CD8-positive, alpha-beta memory T cell (primary cell): ENCODE data around the gene SCP2. TPM values are rescaled to one million over a fixed set of nuclear protein-coding genes. Genes with fewer than 3 reads are reported as not detected.
A peak's percentile ranks its signal among the peaks of the same experiment; 100 is the strongest.

ENCODE experiments used
- CTCF ChIA-PET: fragments of 350-600 bp; sonication (Branson Sonifier 250); formaldehyde crosslinking; loops from one replicate; lab custom pipeline; 2021; ENCODE audit warnings: antibody characterized with exemption; lab: Charles Lee
- POLR2A ChIA-PET: fragments of 350-600 bp; sonication (Branson Sonifier 250); formaldehyde crosslinking; loops from one replicate; lab custom pipeline; 2021; ENCODE audit warnings: antibody characterized with exemption; lab: Charles Lee
- DNase-seq, 5 donors: peaks; one replicate each; pipeline versions ENCODE4 v3.0.0 to v3.0.0-alpha.2; 2020 to 2022; ENCODE audit warnings: mixed read lengths in 1 of 5
- H3K27ac ChIP-seq: one replicate; pipeline ENCODE4 v1.7.0; 2013; ENCODE audit warnings: low read depth, mild to moderate bottlenecking, low read length, moderate library complexity
- H3K27me3 ChIP-seq: 2 replicates; pipeline ENCODE4 v1.7.0; 2013; ENCODE audit warnings: low read length, mild to moderate bottlenecking; ENCODE audit not compliant: insufficient read depth, poor library complexity, severe bottlenecking
- H3K36me3 ChIP-seq: 2 replicates; pipeline ENCODE4 v1.7.0; 2013; ENCODE audit warnings: mild to moderate bottlenecking, low read length, moderate library complexity; ENCODE audit not compliant: insufficient read depth
- H3K4me1 ChIP-seq: 2 replicates; pipeline ENCODE4 v1.7.0; 2013; ENCODE audit warnings: mild to moderate bottlenecking, low read length, moderate library complexity; ENCODE audit not compliant: insufficient read depth
- H3K4me3 ChIP-seq: 2 replicates; pipeline ENCODE4 v1.7.0; 2013; ENCODE audit warnings: mild to moderate bottlenecking, low read length
- H3K9me3 ChIP-seq: 2 replicates; pipeline ENCODE4 v1.7.0; 2013; ENCODE audit warnings: mild to moderate bottlenecking, low read length
- H3K27ac Mint-ChIP-seq, 8 donors: one replicate each; pipeline ENCODE4 v1.8.0; 2020 to 2021; ENCODE audit warnings: mixed read lengths in 8 of 8, mild to moderate bottlenecking in 6 of 8, inconsistent platforms in 3 of 8, moderate library complexity in 3 of 8
- H3K27me3 Mint-ChIP-seq, 2 donors: one replicate each; pipeline ENCODE4 v1.8.0; 2020 to 2021; ENCODE audit warnings: mixed read lengths in 2 of 2, mild to moderate bottlenecking in 1 of 2, moderate library complexity in 1 of 2
- H3K36me3 Mint-ChIP-seq, 3 donors: one replicate each; pipeline ENCODE4 v1.8.0; 2020 to 2021; ENCODE audit warnings: mixed read lengths in 3 of 3, inconsistent platforms in 1 of 3, mild to moderate bottlenecking in 1 of 3
- H3K4me1 Mint-ChIP-seq, 3 donors: one replicate each; pipeline ENCODE4 v1.8.0; 2020 to 2021; ENCODE audit warnings: mixed read lengths in 3 of 3, inconsistent platforms in 1 of 3, mild to moderate bottlenecking in 1 of 3
- H3K4me3 Mint-ChIP-seq, 7 donors: one replicate each; pipeline ENCODE4 v1.8.0; 2020 to 2021; ENCODE audit warnings: mixed read lengths in 7 of 7, mild to moderate bottlenecking in 6 of 7, moderate library complexity in 4 of 7, inconsistent platforms in 2 of 7
- H3K9me3 Mint-ChIP-seq, 5 donors: one replicate each; pipeline ENCODE4 v1.8.0; 2020 to 2022; ENCODE audit warnings: mixed read lengths in 5 of 5, mild to moderate bottlenecking in 3 of 5, moderate library complexity in 2 of 5, inconsistent platforms in 1 of 5
- polyA plus RNA-seq: library from polyadenylated mRNA; unstranded; fragments of 300-500 nt; fragmentation: Illumina TruSeq; gene quantifications from one replicate; pipeline ENCODE4 v1.2.3, GENCODE V29; 2021
- total RNA-seq, 2 experiments: library from RNA; stranded (reverse); gene quantifications; one replicate each; pipeline ENCODE4 v1.2.3, GENCODE V29; 2021

Gene SCP2
- total and polyA plus RNA-seq, 3 experiments from 2014 or later, result 66.0 to 162 (median 69.0) TPM

GRCh38 chr1:53015508-53015860 is 88.4 kb downstream of the SCP2 start:
- Histone ChIP-seq H3K27ac (peak overlapping the region; percentile 52), H3K4me3 (peak overlapping the region; percentile 64), H3K36me3 (no peaks in the 10 kb centered on the region), H3K27me3 (no peaks in the 10 kb centered on the region), H3K4me1 (peaks cover 23% of the 10 kb centered on the region), H3K9me3 (no peaks in the 10 kb centered on the region)
- H3K4me1 Mint-ChIP-seq, result peaks cover 32 to 52% (median 47%) of the 10 kb centered on the region in 3 donors
- peaks cover 0 to 28% (median 11%) of the 10 kb centered on the region in 3 donors for H3K36me3 Mint-ChIP-seq
- H3K27me3 Mint-ChIP-seq, result no peaks in the 10 kb centered on the region
- ChIA-PET CTCF (interaction anchor here (1.5 to 2.4 kb wide), 2 partner anchors 12 to 46 kb away, joined by 3 to 7 read pairs; partner anchors contain the start of gene PODN), POLR2A (no interaction called here)
- H3K9me3 Mint-ChIP-seq, result no peaks in the 10 kb centered on the region
- DNase-seq, result no peak
- peak overlapping the region; percentile 83 to 94 (median 89) for H3K4me3 Mint-ChIP-seq
- peak overlapping the region; percentile 10 to 91 (median 84) for H3K27ac Mint-ChIP-seq

GRCh38 chr1:53016705-53017104 is 89.6 kb downstream of the SCP2 start:
- CTCF ChIA-PET, result no interaction called here
- peak overlapping the region in 4 of 7 donors; percentile 2 to 91 (median 68) for H3K4me3 Mint-ChIP-seq

GRCh38 chr1:53020588-53020987 is 93.5 kb downstream of the SCP2 start:
- DNase-seq, result no peak
- Histone ChIP-seq H3K4me3 (no peak overlapping the region), H3K36me3 (no peaks in the 10 kb centered on the region), H3K9me3 (no peaks in the 10 kb centered on the region), H3K4me1 (peaks cover 13% of the 10 kb centered on the region), H3K27me3 (no peaks in the 10 kb centered on the region), H3K27ac (no peak overlapping the region)
- H3K4me1 Mint-ChIP-seq, result peaks cover 27 to 45% (median 31%) of the 10 kb centered on the region in 3 donors
- H3K36me3 Mint-ChIP-seq, result peaks cover 0 to 25% (median 16%) of the 10 kb centered on the region in 3 donors
- H3K27me3 Mint-ChIP-seq, result no peaks in the 10 kb centered on the region
- no peak overlapping the region for H3K4me3 Mint-ChIP-seq
- ChIA-PET POLR2A (no interaction called here), CTCF (no interaction called here)
- no peaks in the 10 kb centered on the region for H3K9me3 Mint-ChIP-seq
- H3K27ac Mint-ChIP-seq, result peak overlapping the region in 1 of 8 donors; percentile 24

More at GRCh38 chr1:53016705-53017104, 89.6 kb downstream of the SCP2 start:
- Histone ChIP-seq H3K4me1 (peaks cover 23% of the 10 kb centered on the region), H3K36me3 (no peaks in the 10 kb centered on the region), H3K9me3 (no peaks in the 10 kb centered on the region), H3K27ac (no peak overlapping the region), H3K4me3 (no peak overlapping the region), H3K27me3 (no peaks in the 10 kb centered on the region)
- H3K4me1 Mint-ChIP-seq, result peaks cover 32 to 56% (median 51%) of the 10 kb centered on the region in 3 donors
- H3K27ac Mint-ChIP-seq, result no peak overlapping the region
- POLR2A ChIA-PET, result interaction anchor here (0.7 kb wide), 1 partner anchor 16 kb away, joined by 5 read pairs; no protein-coding TSS in a partner anchor
- DNase-seq, result no peak
- H3K9me3 Mint-ChIP-seq, result no peaks in the 10 kb centered on the region
- H3K36me3 Mint-ChIP-seq, result peaks cover 0 to 31% (median 11%) of the 10 kb centered on the region in 3 donors
- H3K27me3 Mint-ChIP-seq, result no peaks in the 10 kb centered on the region

- CTCF ChIA-PET, result no interaction called here
- no peaks in the 10 kb centered on the region for H3K9me3 Mint-ChIP-seq
- Histone ChIP-seq H3K4me3 (no peak overlapping the region), H3K36me3 (no peaks in the 10 kb centered on the region), H3K27me3 (no peaks in the 10 kb centered on the region), H3K4me1 (no peaks in the 10 kb centered on the region), H3K27ac (no peak overlapping the region), H3K9me3 (no peaks in the 10 kb centered on the region)
- no peak overlapping the region for H3K4me3 Mint-ChIP-seq
- no peak for DNase-seq
- POLR2A ChIA-PET, result no interaction called here
- H3K27me3 Mint-ChIP-seq, result no peaks in the 10 kb centered on the region
- H3K4me1 Mint-ChIP-seq, result peaks cover 15 to 31% (median 17%) of the 10 kb centered on the region in 3 donors
- H3K36me3 Mint-ChIP-seq, result peaks cover 0 to 23% (median 16%) of the 10 kb centered on the region in 3 donors
- H3K27ac Mint-ChIP-seq, result no peak overlapping the region
Observed at GRCh38 chr1:53022179-53022578, 95.1 kb downstream of the SCP2 start.

- no peaks in the 10 kb centered on the region for H3K36me3 ChIP-seq
- H3K4me1 ChIP-seq, result no peaks in the 10 kb centered on the region
- no peaks in the 10 kb centered on the region for H3K9me3 ChIP-seq
- Mint-ChIP-seq H3K36me3 (peaks cover 0 to 21% (median 14%) of the 10 kb centered on the region in 3 donors), H3K9me3 (no peaks in the 10 kb centered on the region), H3K27ac (no peak overlapping the region), H3K4me3 (peak overlapping the region in 1 of 7 donors; percentile 32), H3K27me3 (no peaks in the 10 kb centered on the region), H3K4me1 (peaks cover 13 to 29% (median 13%) of the 10 kb centered on the region in 3 donors)
- DNase-seq, result no peak
- H3K27ac ChIP-seq, result no peak overlapping the region
- H3K4me3 ChIP-seq, result no peak overlapping the region
- POLR2A ChIA-PET, result no interaction called here
- CTCF ChIA-PET, result no interaction called here
- no peaks in the 10 kb centered on the region for H3K27me3 ChIP-seq
Observed at GRCh38 chr1:53023546-53023945, 96.5 kb downstream of the SCP2 start.

- Histone ChIP-seq H3K36me3 (peaks cover 1% of the 10 kb centered on the region), H3K27ac (no peak overlapping the region), H3K27me3 (no peaks in the 10 kb centered on the region), H3K9me3 (no peaks in the 10 kb centered on the region), H3K4me1 (no peaks in the 10 kb centered on the region), H3K4me3 (no peak overlapping the region)
- POLR2A ChIA-PET, result no interaction called here
- CTCF ChIA-PET, result no interaction called here
- H3K27ac Mint-ChIP-seq, result no peak overlapping the region
- peaks cover 9 to 24% (median 12%) of the 10 kb centered on the region in 3 donors for H3K4me1 Mint-ChIP-seq
- H3K9me3 Mint-ChIP-seq, result no peaks in the 10 kb centered on the region
- no peak overlapping the region for H3K4me3 Mint-ChIP-seq
- DNase-seq, result no peak
- peaks cover 0 to 19% (median 11%) of the 10 kb centered on the region in 3 donors for H3K36me3 Mint-ChIP-seq
- H3K27me3 Mint-ChIP-seq, result no peaks in the 10 kb centered on the region
Observed at GRCh38 chr1:53024117-53024516, 97.0 kb downstream of the SCP2 start.

GRCh38 chr1:53025034-53025768 is 98.1 kb downstream of the SCP2 start:
- H3K36me3 Mint-ChIP-seq, result peaks cover 0 to 23% (median 10%) of the 10 kb centered on the region in 3 donors
- H3K27me3 ChIP-seq, result no peaks in the 10 kb centered on the region
- no peaks in the 10 kb centered on the region for H3K4me1 ChIP-seq
- H3K4me3 Mint-ChIP-seq, result no peak overlapping the region
- no peaks in the 10 kb centered on the region for H3K27me3 Mint-ChIP-seq
- H3K9me3 ChIP-seq, result no peaks in the 10 kb centered on the region
- no peak overlapping the region for H3K27ac ChIP-seq
- H3K9me3 Mint-ChIP-seq, result no peaks in the 10 kb centered on the region
- peaks cover 4 to 19% (median 7%) of the 10 kb centered on the region in 3 donors for H3K4me1 Mint-ChIP-seq
- CTCF ChIA-PET, result no interaction called here
- no peak for DNase-seq
- H3K27ac Mint-ChIP-seq, result no peak overlapping the region
- H3K36me3 ChIP-seq, result peaks cover 6% of the 10 kb centered on the region
- H3K4me3 ChIP-seq, result no peak overlapping the region
- POLR2A ChIA-PET, result no interaction called here

- no peak for DNase-seq
- no peaks in the 10 kb centered on the region for H3K4me1 ChIP-seq
- Mint-ChIP-seq H3K36me3 (peaks cover 0 to 23% (median 10%) of the 10 kb centered on the region in 3 donors), H3K4me1 (peaks cover 1 to 16% (median 7%) of the 10 kb centered on the region in 3 donors), H3K27me3 (no peaks in the 10 kb centered on the region), H3K27ac (no peak overlapping the region), H3K9me3 (no peaks in the 10 kb centered on the region), H3K4me3 (no peak overlapping the region)
- POLR2A ChIA-PET, result no interaction called here
- H3K9me3 ChIP-seq, result no peaks in the 10 kb centered on the region
- no peak overlapping the region for H3K27ac ChIP-seq
- no peak overlapping the region for H3K4me3 ChIP-seq
- H3K27me3 ChIP-seq, result no peaks in the 10 kb centered on the region
- CTCF ChIA-PET, result no interaction called here
- H3K36me3 ChIP-seq, result peaks cover 6% of the 10 kb centered on the region
Observed at GRCh38 chr1:53025769-53026112, 98.7 kb downstream of the SCP2 start.
